K562 (cell line): ENCODE data around the gene MLIP.

ENCODE experiments used
- EZH2 ChIP-seq: IDR thresholded peaks from 2 replicates; pipeline ENCODE4 v1.6.1; 2012; ENCODE audit warnings: low read depth, mild to moderate bottlenecking, inconsistent platforms, low read length, borderline replicate concordance
- GATA2 ChIP-seq: sonication (generic); formaldehyde crosslinking; IDR thresholded peaks from 2 replicates; pipeline ENCODE4 v1.4.0; 2020; ENCODE audit warnings: mild to moderate bottlenecking, missing genetic modification reagents
- IRF1 ChIP-seq: sonication (generic); formaldehyde crosslinking; IDR thresholded peaks from 2 replicates; pipeline ENCODE4 v1.8.0; 2022; ENCODE audit warnings: missing genetic modification reagents, mild to moderate bottlenecking, borderline replicate concordance
- KAT7 ChIP-seq: sonication (generic); formaldehyde crosslinking; IDR thresholded peaks from 2 replicates; pipeline ENCODE4 v1.8.0; 2022; ENCODE audit warnings: missing genetic modification reagents, mild to moderate bottlenecking, borderline replicate concordance
- TFE3 ChIP-seq: fragments of 450-650 bp; formaldehyde crosslinking; IDR thresholded peaks from 2 replicates; pipeline ENCODE4 v1.4.0; 2020; ENCODE audit warnings: mild to moderate bottlenecking, mixed read lengths

- TF ChIP-seq KAT7 (CRISPR knock-in tag) = no peak
- no peak for TF ChIP-seq IRF1
- no peak for TF ChIP-seq EZH2
- no peak for TF ChIP-seq TFE3 (CRISPR knock-in tag)
- TF ChIP-seq GATA2 (CRISPR knock-in tag) = no peak
These were observed 103.0 kb downstream of the MLIP start for GRCh38 chr6:54214286-54214685.
